Measurements from ENCODE around the gene TMEM220.
A peak's percentile ranks its signal among the peaks of the same experiment; 100 is the strongest.

The TMEM220 gene

GRCh38 chr17:10748531-10749181 is 18.8 kb upstream of the TMEM220 start:
- no peak overlapping the region for H3K4me3 ChIP-seq (ENCODE audit: low read length)
- no peak for TF ChIP-seq CTCF (IDR thresholded peaks at IDR 0.05; ENCODE audit: insufficient read depth, low read depth, low read length, missing control alignments)
- no peak for DNase-seq (ENCODE audit: low read depth)

GRCh38 chr17:10745231-10745630 is 15.4 kb upstream of the TMEM220 start:
- TF ChIP-seq CTCF (IDR thresholded peaks at IDR 0.05; ENCODE audit: insufficient read depth, low read depth, low read length, missing control alignments): no peak
- no peak overlapping the region for H3K4me3 ChIP-seq (ENCODE audit: low read length)
- peak; percentile 50 for DNase-seq (ENCODE audit: low read depth)

- no peak overlapping the region for H3K4me3 ChIP-seq (ENCODE audit: low read length)
Measured at GRCh38 chr17:10744501-10745000, 14.7 kb upstream of the TMEM220 start.

GRCh38 chr17:10743316-10744009 is 13.6 kb upstream of the TMEM220 start:
- no peak overlapping the region for H3K4me3 ChIP-seq (ENCODE audit: low read length)
- peak; percentile 25 for DNase-seq (ENCODE audit: low read depth)
- TF ChIP-seq CTCF (IDR thresholded peaks at IDR 0.05; ENCODE audit: insufficient read depth, low read depth, low read length, missing control alignments): no peak

More at GRCh38 chr17:10744501-10745000, 14.7 kb upstream of the TMEM220 start:
- no peak for TF ChIP-seq CTCF (IDR thresholded peaks at IDR 0.05; ENCODE audit: insufficient read depth, low read depth, low read length, missing control alignments)
- no peak for DNase-seq (ENCODE audit: low read depth)

GRCh38 chr17:10742431-10742830 is 12.6 kb upstream of the TMEM220 start:
- DNase-seq (ENCODE audit: low read depth): no peak
- no peak overlapping the region for H3K4me3 ChIP-seq (ENCODE audit: low read length)
- TF ChIP-seq CTCF (IDR thresholded peaks at IDR 0.05; ENCODE audit: insufficient read depth, low read depth, low read length, missing control alignments): no peak

GRCh38 chr17:10741416-10742135 is 11.8 kb upstream of the TMEM220 start:
- TF ChIP-seq CTCF (IDR thresholded peaks at IDR 0.05; ENCODE audit: insufficient read depth, low read depth, low read length, missing control alignments): no peak
- H3K4me3 ChIP-seq (ENCODE audit: low read length): no peak overlapping the region
- no peak for DNase-seq (ENCODE audit: low read depth)

All from epithelial cell of esophagus (primary cell).